Measurements from ENCODE around the gene COL6A1.

The COL6A1 gene

DNA sequence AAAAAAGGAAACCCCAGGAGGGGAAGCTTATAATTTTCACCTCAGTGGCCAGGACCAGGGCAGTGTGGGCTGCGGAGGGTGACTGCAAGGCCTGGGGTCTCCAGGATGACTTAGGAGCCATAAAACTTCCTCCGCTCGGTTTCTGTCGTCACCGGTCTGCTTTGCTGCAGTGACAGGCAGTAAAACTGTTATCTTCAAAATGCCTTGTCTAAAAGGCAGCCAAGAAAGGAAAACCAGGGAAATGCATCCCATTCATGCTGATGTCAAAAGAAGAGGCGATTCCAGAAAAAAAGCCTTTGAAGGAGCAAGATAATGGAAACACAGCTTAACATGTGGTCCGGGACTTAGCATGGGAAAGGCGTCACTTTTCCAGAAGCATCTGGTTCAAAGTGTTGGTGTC, 42.0 kb downstream of the COL6A1 start:
- in situ Hi-C loops (cut with MboI; ENCODE audit: low sequenced_read_pairs), result no loop called here

DNA sequence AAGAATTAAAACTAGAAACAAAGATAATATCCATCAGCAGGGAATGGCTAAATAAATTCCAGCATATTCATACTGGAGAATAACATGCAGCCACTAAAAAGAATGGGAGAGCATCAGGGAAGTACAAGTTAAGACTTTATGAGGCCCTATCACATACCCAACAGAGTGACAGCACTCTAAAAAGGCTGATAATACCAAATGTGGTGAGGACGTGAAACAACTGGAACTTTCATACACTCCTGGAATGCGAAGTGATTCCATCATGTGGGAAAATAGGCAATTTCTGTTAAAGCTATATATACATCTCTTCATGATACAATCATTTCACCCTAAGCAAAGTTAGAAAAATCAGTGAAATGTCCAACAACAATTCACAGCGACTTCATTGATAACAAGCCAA, 42.6 kb downstream of the COL6A1 start:
- in situ Hi-C loops (cut with MboI; ENCODE audit: low sequenced_read_pairs), result no loop called here

DNA sequence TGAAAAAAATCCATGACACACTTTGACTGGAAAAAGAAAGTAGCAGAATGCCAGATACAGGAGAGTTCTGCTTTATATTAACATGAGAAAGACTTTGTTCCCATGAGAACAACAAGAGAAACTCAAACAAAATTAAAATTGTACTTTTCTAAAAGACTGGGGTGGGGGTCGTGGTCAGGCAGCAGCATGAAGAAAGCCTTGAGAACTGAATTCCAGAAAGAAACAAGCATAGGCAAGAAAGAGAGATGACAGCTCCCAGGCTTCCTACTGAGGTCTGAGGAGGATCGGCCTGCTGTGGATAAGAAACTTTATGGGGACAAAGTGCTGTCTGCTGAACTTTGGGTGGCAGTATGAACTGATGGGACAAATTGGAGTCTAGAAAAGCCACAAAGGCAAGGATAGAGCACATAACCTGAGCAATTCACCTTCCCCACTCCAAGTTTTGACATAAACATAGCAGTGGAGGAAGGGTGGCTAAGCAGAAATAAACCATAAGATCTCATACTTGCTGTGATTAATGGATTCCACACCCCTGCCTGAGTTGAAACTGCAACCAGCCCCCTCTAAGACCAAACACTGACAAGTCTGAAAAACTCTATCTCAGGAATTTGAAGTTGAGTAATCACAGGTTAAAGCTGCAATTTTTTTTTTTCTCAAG, 43.7 kb downstream of the COL6A1 start:
- in situ Hi-C loops (cut with MboI; ENCODE audit: low sequenced_read_pairs), result no loop called here

DNA sequence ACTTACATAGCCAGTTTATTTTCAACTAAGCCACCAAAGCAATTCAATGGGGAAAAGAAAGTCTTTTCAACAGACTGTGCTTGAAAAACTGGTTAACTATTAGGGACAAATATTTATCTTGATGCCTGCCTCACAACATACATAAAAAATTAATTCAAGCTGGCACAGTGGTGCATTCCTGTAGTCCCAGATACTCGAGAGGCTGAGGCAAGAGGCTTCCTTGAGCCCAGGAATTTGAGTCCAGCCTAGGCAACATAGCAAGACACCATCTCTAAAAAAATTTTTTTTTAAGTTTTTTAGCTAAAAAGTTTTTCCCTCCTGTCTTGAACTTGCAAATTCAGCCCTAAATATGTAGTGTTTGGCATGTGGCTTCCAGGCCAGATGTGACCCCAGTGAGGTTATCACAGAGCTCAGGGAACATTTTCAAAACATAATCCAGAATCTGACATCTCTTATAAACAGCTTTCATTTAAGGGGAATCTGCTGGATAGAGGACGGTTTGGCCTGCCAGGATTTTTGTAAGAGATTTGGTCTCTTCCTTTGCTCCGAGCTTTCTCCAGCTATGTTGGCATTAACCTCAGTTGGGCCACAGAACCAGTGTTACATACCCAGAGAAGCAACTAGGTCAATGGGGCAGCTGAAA, 46.4 kb downstream of the COL6A1 start:
- in situ Hi-C loops (cut with MboI; ENCODE audit: low sequenced_read_pairs), result no loop called here

DNA sequence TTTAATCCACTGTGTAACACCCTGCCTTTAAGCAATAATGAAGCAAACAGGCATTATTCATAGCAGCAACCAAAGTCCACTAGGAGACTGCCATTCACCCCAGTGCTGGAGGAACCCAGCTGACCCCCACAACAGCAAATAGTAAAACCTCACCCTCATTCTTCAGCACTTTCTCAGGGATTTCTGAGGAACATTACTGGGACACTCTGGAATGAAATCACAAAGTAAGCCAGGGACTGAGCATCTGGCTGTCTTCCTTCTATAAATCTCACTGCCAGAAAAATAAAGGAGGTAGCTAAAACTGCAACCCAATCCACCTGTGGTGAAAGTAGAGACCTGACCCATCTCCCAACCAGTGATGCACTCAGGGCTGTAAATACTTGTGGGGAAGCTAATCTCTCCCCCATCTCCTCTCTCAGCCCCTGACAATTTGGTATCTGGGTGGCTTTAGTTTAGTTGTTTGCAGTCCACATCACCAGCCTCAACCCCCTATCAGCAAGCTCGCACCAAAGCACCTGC, 47.1 kb downstream of the COL6A1 start:
- in situ Hi-C loops (cut with MboI; ENCODE audit: low sequenced_read_pairs), result no loop called here

DNA sequence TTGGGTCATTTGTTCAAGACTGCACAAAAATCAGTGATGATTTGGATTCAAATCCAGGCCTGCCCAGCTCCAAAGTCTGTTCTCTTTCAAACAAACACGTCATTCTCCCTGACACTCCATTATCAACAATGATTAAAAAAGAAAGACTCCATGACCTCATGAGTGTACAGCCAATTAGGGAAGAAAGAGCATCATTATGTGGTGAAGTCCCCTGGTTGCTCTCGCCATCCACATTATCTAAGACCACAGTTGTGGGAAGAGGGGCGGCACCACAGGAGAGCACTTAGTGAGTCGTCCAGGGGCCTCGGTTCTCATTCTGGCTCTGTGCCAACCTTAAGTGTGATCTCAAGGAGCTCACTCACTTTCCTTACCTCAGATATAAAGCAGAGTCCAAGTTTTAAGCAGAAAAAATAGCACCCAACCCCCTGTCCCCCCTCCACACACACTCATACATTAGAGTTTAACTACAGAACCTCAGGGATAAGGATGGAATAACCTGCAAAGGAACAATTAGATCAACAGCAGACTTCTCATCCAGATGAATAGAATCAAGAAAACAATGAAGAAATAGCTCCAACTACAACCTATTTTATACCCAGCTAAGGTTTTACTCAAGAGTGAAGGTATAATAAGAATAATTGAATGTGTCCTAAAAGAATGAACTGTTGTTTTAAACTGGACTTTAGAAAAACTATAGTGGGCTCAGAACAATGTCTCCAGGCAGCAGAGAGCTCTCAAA, 47.8 kb downstream of the COL6A1 start:
- in situ Hi-C loops (cut with MboI; ENCODE audit: low sequenced_read_pairs), result no loop called here

DNA sequence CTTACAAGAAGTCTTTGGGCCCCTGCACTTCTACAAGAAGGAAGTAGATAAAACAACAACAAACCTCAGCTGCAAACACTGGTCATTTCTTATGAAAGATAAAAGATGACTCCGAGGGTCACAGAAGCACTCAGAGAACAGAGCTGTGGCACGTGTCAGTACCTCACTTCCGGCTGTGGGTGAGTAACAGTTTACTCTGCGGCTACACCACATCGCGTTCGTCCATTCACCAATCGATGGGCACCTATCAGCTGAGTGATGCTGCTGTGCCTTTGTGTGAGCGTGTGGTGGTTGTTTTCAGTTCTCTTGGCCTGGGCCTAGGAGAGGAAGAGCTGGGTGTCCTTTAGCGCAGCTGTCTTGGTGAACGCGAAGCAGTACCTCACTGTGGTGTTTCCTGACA, 49.9 kb downstream of the COL6A1 start:
- in situ Hi-C loops (cut with MboI; ENCODE audit: low sequenced_read_pairs), result no loop called here

DNA sequence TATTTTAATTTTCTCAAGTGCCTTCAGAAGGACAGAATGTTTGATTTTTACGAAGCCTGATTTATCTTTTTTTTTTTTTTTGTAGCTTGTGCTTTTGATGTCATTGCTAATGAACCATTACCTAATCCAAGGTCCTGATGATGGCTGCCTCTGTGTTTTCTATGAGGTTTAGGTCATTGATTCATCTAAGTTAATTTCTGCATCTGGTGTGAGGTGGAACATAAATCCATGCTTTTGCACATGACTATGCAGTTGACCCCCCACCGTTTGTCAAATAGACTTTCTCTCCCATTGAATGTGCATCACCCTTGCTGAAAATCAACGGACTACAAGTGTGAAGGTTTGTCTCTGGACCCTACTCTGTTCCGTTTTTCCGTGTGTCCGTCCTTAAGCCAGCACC, 50.5 kb downstream of the COL6A1 start:
- in situ Hi-C loops (cut with MboI; ENCODE audit: low sequenced_read_pairs), result no loop called here

DNA sequence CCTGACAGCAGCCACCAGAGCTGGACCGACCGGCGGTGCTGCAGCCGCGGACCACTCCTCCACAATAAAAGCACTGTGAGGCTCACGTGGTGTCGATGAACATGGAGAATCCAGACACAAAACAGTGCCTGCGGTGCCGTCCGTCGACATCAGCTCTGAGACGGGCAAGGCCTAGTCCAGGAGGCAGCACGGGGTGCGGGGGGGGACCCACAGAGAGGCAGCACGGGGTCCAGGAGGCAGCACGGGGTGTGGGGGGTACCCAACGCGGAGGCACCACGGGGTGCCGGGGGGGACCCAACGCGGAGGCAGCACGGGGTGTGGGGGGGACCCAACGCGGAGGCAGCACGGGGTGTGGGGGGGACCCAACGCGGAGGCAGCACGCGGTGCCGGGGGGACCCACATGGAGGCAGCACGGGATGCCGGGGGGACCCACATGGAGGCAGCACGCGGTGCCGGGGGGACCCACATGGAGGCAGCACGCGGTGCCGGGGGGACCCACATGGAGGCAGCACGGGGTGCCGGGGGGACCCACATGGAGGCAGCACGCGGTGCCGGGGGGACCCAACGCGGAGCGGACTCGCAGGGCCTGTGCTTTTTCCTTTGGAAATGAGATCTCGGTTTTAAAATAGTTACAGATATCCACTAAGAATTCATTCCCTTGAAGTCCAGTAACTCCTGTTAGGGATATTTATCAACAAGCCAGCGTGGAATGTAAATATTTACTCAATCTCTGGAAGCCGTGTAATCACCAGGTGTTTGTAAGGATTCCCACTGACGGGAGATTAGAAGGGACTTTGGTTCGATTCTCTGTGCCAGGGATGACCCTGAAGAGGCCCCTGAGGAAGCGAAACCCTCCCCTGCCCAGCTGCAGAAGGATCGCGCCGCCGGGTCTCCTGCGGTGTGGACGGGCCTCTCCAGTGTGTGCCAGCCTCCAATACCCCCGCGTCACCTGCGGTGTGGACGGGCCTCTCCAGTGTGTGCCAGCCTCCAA, 52.1 kb downstream of the COL6A1 start:
- in situ Hi-C loops (cut with MboI; ENCODE audit: low sequenced_read_pairs), result no loop called here

DNA sequence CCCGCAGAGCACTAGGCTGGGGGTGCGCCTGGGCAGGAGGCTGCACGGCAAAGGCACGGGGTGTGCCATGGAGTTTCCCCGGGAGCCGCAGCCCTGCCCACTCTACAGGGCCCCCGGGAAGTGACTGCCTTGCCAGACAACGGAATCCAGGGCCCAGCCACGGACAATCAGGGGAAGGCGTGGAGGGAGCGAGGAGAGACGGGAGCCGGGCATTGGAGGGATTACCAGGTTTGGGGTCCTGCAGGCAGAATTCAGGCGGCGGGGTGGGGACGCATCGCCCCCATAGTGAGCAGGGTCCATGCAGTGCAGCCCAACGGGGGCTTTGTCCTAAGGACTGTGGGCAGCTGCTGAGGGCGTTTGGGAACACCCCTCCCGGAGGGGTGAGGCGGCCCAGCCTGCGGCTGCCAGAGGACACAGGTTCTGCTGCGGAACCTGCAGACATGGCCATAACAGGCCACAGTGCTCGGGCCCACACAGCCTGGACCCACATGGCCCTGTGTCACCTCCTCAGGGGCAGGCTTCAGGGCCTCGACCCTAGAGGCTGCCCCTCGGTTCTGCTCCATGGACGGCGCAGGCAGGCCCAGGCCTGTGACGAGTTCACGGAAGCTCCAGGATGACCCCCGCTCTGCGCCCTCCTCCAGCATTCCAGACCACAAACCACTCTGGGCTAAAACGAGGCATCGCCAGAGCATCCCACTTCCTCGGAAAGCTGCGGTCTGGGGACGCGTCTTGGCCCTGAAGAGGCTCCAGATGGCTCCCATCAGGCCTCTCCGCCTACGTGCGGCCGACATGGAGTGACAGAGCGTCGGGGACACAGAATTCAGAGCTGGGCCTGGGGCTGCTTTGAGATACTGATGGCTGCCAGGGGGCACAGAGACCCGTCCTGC, 54.5 kb downstream of the COL6A1 start:
- in situ Hi-C loops (cut with MboI; ENCODE audit: low sequenced_read_pairs), result no loop called here

DNA sequence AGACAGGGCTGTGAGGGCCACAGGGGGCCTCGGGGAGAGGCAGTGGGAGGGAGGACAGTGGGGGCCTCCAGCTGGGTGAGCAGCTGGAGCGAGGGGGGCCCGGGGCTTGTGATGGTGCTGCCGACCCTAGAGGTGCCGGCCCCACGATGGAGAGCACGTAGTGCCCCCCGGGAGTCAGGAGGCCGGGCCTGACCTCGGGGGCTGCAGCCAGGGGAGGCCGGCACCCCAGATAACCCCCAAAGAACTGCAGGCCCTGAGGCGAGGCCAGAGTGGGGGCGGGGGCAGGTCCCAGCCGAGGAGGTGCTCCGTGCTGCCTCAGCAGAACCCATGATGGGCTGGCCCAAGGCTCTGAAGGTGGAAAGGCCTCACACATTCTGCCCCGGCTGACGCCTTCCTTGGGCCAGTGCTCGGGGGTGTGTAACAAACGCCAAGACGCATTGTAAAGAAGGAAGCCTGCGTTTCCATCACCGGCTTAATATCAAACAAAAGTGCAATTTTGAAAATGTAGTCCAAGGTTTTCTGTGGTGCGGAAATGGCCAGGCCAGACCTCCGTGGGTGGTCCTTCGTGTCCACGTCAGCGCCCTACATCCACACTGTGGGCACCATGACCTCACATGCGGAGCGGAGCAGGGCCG, 55.2 kb downstream of the COL6A1 start:
- in situ Hi-C loops (cut with MboI; ENCODE audit: low sequenced_read_pairs), result no loop called here

DNA sequence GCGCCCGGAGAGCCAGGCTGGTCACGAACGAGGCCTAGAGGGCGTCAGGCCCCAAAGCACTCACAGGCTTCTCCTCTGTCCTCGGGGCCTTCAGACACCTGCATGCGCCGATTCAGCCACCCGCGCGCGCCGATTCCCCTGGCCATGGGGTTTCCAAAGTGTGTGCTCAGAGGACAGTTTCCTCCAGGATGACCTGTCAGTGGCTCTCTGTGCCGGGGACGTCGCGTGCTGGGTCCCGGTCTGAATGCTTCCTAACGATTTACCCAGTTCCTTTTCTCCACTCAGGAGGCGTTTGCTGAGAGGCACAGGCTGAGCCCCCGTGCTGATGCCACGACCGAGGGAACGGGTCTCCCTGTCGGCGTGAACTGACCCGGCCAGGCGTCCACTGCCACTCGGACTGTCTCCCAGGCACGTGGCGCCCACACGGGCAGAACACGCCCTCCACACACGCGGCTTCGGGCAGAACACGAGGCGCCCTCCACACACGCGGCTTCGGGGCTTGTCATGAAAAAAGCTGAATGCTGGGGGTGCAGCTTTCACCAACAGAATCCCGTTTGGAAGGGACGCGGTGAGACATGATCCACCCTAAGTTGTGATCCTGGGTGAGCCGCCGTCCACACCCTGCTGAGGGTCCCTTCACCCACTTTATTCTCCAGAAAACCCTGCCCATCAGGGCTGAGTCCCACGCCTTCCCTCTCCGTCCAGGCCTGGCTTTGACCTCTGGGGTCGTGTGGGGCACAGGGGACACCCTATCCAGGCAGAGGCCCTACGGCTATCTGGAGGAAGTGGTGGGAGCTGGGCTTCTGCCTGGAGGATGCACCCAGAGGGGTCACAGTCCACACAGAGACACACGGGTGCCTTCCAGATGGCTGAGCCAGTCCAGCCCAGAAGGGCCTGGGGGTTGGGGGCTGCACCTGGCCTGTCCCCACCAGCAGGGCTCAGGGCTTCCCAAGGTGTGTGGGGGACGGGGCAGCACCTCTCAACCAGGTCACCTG, 56.1 kb downstream of the COL6A1 start:
- in situ Hi-C loops (cut with MboI; ENCODE audit: low sequenced_read_pairs), result no loop called here

DNA sequence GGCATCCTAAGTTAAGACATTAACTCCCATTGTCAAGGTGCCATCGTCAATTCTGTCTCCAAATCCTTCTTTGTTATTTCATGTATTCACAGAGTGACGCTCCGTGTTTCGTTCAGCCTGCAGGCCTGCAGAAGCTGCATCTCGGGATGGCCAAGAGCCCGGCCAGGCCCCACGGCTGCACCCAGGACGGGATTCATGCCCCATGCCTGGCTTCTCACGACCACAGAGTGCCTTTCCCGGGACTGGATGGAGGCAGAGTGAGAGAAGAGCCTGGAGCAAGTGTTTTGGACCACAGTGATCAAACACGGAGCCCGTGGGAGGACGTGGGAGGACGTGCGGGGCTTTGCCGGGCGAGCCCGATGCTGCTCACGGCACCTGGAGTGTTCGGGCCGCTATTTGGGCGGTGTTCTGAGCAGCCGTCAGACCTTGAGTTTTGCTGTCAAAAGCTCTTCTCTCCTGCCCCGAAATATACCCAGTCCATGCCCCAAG, 56.8 kb downstream of the COL6A1 start:
- in situ Hi-C loops (cut with MboI; ENCODE audit: low sequenced_read_pairs), result no loop called here

DNA sequence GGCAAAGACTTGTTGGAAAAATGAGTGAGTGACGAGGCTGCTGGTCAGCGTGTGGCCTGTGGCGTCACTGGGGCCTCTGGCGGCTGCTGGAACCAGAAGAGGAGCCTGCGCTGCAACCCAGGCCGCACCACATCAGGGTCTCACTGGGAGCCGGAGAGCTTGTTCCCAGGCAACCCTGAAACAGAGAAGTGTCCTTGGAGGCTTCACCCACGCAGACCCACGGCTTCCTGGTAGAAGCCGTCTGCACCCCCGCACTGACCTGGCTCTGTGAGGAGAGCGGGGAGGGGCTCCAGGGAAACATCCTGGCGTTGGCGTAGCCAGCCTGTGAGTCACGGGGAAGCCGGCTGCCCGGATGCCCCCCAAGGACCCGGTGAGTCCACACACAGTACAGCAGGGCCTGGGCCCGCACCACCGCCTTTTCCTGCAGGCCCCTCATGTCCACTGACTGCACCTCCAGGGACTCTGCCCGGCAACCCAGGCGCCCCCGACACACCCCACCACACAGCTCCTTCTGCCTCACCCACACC, 57.4 kb downstream of the COL6A1 start:
- in situ Hi-C loops (cut with MboI; ENCODE audit: low sequenced_read_pairs), result no loop called here

DNA sequence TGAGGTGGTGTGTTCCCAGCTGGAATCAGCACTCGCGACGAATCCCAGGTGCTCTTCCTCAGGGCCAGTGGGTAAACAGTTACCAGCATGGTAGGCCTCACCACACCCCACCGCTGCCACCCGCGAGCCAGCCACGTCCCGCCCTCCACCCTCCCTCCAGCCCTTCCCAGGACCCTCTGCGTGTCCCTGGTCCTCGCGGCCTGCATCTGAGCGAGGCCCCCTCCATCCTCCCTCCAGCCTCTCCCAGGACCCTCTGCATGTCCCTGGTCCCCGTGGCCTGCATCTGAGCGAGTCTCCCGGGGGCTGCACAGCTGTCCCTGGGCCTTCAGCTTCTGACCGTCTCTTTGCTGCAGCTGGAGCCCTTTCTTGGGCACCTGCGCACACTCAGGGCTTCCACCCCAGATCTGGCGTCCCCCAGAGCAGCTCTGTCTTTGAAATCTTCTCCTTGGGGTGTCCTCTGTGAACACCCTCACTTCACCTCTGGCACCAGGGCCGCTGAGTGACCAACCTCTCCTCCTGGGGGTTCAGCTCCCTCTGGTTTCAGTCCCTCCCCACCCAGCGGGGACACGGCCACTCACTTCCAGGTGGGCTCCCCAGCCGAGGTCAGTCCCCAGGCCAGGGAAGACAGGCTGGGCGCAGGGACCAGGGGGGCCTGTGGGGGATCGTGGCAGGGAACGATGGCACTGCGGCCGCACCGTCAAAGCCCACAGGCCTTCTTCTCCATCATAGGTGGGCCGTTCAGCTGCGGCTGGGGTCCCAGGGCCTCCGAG, 58.5 kb downstream of the COL6A1 start:
- in situ Hi-C loops (cut with MboI; ENCODE audit: low sequenced_read_pairs), result no loop called here

DNA sequence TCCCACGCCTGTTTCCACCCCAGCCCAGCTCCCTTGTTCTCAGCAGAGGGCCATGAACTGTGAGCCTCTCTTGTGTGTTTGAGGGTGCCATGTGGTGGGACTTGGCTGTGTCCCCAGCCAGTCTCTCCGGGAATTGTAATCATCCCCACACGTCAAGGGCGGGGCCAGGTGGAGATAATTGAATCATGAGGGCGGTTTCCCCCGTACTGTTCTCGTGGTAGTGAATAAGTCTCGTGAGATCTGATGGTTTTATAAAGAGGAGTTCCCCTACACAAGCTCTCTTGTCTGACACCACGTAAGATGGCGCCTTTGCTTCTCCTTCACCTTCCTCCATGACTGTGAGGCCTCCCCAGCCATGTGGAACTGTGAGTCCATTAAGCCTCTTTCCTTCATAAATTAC, 59.1 kb downstream of the COL6A1 start:
- in situ Hi-C loops (cut with MboI; ENCODE audit: low sequenced_read_pairs), result no loop called here

DNA sequence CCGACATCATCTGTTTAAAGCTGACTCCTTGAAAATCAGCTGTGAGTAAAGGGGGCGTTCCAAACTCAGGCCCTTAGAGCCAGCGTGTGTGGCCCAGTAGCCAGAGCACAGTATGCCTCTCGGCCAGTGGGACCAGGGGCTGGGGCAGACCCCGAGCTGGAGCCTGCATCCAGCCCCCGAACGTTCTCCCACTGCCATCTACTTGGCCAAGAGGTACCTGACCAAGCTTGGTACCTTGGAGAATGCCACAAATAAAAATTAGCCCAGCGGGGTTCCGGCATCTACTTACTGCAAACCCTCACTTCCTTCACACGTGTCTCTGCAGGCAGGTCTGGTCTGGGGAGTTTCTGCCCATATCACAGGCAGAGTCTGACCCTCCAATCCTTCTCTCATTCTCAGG, 59.6 kb downstream of the COL6A1 start:
- in situ Hi-C loops (cut with MboI; ENCODE audit: low sequenced_read_pairs), result no loop called here

Data from HL-60/S4 treated with phorbol 12-myristate 13-acetate at 8.2 ng/mL for 4 days and 3 days (cell line).